Ascending aorta (tissue), 2 donors: ENCODE measurements around the gene ARID1B. TPM values are rescaled to one million over a fixed set of nuclear protein-coding genes. Genes with fewer than 3 reads are reported as not detected.
A peak's percentile ranks its signal among the peaks of the same experiment; 100 is the strongest.

Source experiments
- DNase-seq, 2 donors: peaks; one replicate each; pipeline ENCODE4 v3.0.0-alpha.2; 2019; ENCODE audit warnings: low spot score in 2 of 2
- H3K27ac ChIP-seq, 2 donors: fragments of 200-600 bp; sonication (generic); one replicate each; pipeline ENCODE4 v1.5.1; 2016 to 2017; ENCODE audit warnings: mild to moderate bottlenecking in 1 of 2
- H3K27me3 ChIP-seq: fragments of 200-600 bp; sonication (generic); one replicate; pipeline ENCODE4 v1.5.1; 2017
- H3K36me3 ChIP-seq, 2 donors: fragments of 200-600 bp; sonication (generic); one replicate each; pipeline ENCODE4 v1.5.1; 2016
- H3K4me1 ChIP-seq, 2 donors: fragments of 200-600 bp; sonication (generic); one replicate each; pipeline ENCODE4 v1.5.1; 2016 to 2017; ENCODE audit warnings: mild to moderate bottlenecking in 1 of 2
- H3K4me3 ChIP-seq, 2 donors: fragments of 200-600 bp; sonication (generic); one replicate each; pipeline ENCODE4 v1.5.1; 2016 to 2017; ENCODE audit warnings: mild to moderate bottlenecking in 1 of 2
- H3K9me3 ChIP-seq, 2 donors: fragments of 200-600 bp; sonication (generic); one replicate each; pipeline ENCODE4 v1.5.1; 2016
- CTCF ChIP-seq, 3 experiments: fragments of 200-600 bp in 2 of 3; fragments of 450-650 bp in 1 of 3; sonication (generic) in 2 of 3; IDR thresholded peaks; one replicate each; pipeline ENCODE4 v1.5.1; 2016 to 2019; ENCODE audit warnings: antibody characterized with exemption in 3 of 3, mild to moderate bottlenecking in 1 of 3, moderate library complexity in 1 of 3
- intact Hi-C: fragments of 100-400 bp; cut with DNase I; formaldehyde crosslinking; loops from one replicate; pipeline ENCODE4 v1.15.1; 2023
- total RNA-seq: library from RNA; depleted of rRNA; stranded (reverse); fragments of >200 nt; gene quantifications from one replicate; pipeline ENCODE4 v1.1.0, GENCODE V29; 2016

The ARID1B gene
- total RNA-seq, 1 donor from 2014 or later = 97.9 TPM

- TF ChIP-seq CTCF (IDR thresholded peaks at IDR 0.05) = no peak
- no peaks in the 10 kb centered on the region for H3K36me3 ChIP-seq
- no peaks in the 10 kb centered on the region for H3K27me3 ChIP-seq
- peak overlapping the region in 1 of 2 donors; percentile 85 for H3K4me3 ChIP-seq
- H3K9me3 ChIP-seq = no peaks in the 10 kb centered on the region
- H3K27ac ChIP-seq = peak overlapping the region; percentile 99
- intact Hi-C loops = loop anchor here (2.0 to 10.0 kb wide), 7 partner anchors 123 to 1707 kb away; partner anchors contain the start of gene TFB1M
- no peak for DNase-seq
- H3K4me1 ChIP-seq = peaks cover 0 to 16% of the 10 kb centered on the region in 2 donors
These were observed 242.6 kb downstream of the ARID1B start for GRCh38 chr6:157019733-157020132.

GRCh38 chr6:157020398-157020797 is 243.2 kb downstream of the ARID1B start:
- intact Hi-C loops = loop anchor here (2.0 to 5.0 kb wide), 6 partner anchors 122 to 1708 kb away; partner anchors contain the start of gene TFB1M
- Histone ChIP-seq H3K27ac (peak overlapping the region; percentile 99), H3K4me1 (peaks cover 0 to 16% of the 10 kb centered on the region in 2 donors), H3K4me3 (peak overlapping the region; percentile 85 to 93), H3K36me3 (no peaks in the 10 kb centered on the region), H3K27me3 (no peaks in the 10 kb centered on the region), H3K9me3 (no peaks in the 10 kb centered on the region)
- TF ChIP-seq CTCF (IDR thresholded peaks at IDR 0.05) = no peak
- DNase-seq = no peak

GRCh38 chr6:157020881-157021343 is 243.7 kb downstream of the ARID1B start:
- no peak for TF ChIP-seq CTCF (IDR thresholded peaks at IDR 0.05)
- no peaks in the 10 kb centered on the region for H3K9me3 ChIP-seq
- H3K4me3 ChIP-seq = peak overlapping the region; percentile 85 to 93
- peak overlapping the region; percentile 99 for H3K27ac ChIP-seq
- H3K4me1 ChIP-seq = peaks cover 0 to 16% of the 10 kb centered on the region in 2 donors
- no peaks in the 10 kb centered on the region for H3K27me3 ChIP-seq
- intact Hi-C loops = loop anchor here (1.0 to 5.0 kb wide), 7 partner anchors 121 to 1709 kb away; partner anchors contain the start of gene TFB1M
- H3K36me3 ChIP-seq = no peaks in the 10 kb centered on the region
- DNase-seq = peak in 1 of 2 donors; percentile 77

- Histone ChIP-seq H3K27ac (peak overlapping the region; percentile 99), H3K36me3 (no peaks in the 10 kb centered on the region), H3K27me3 (no peaks in the 10 kb centered on the region), H3K4me3 (peak overlapping the region; percentile 85 to 93), H3K4me1 (peaks cover 0 to 16% of the 10 kb centered on the region in 2 donors), H3K9me3 (no peaks in the 10 kb centered on the region)
- intact Hi-C loops = loop anchor here (1.0 to 5.0 kb wide), 7 partner anchors 121 to 1709 kb away; partner anchors contain the start of gene TFB1M
- DNase-seq = peak; percentile 76 to 95
- TF ChIP-seq CTCF (IDR thresholded peaks at IDR 0.05) = peak; percentile 9 to 43 (median 22)
These were observed 244.3 kb downstream of the ARID1B start for GRCh38 chr6:157021344-157021992.

- intact Hi-C loops = loop anchor here (1.0 to 5.0 kb wide), 8 partner anchors 120 to 1710 kb away; partner anchors contain the start of gene TFB1M
- no peak for TF ChIP-seq CTCF (IDR thresholded peaks at IDR 0.05)
- H3K27me3 ChIP-seq = no peaks in the 10 kb centered on the region
- no peaks in the 10 kb centered on the region for H3K36me3 ChIP-seq
- peak overlapping the region; percentile 99 for H3K27ac ChIP-seq
- no peaks in the 10 kb centered on the region for H3K9me3 ChIP-seq
- DNase-seq = peak; percentile 76 to 95
- H3K4me1 ChIP-seq = peaks cover 0 to 16% of the 10 kb centered on the region in 2 donors
- H3K4me3 ChIP-seq = peak overlapping the region; percentile 85 to 93
These were observed 245.0 kb downstream of the ARID1B start for GRCh38 chr6:157021993-157022740.
